DMS153 treated with DMSO at 0.1 percent for 48 hours (cell line): Measurements from ENCODE around the gene SERPINB3.
"Not testable (repeated sequence)": the region's sequence is repeated elsewhere in the genome, so short reads cannot be mapped to it uniquely, and the experiment has no call there.

Experiments
- DNase-seq: peaks from one replicate; lab custom pipeline; 2025; ENCODE audit not compliant: unreplicated experiment; lab: John Stamatoyannopoulos, UW

The SERPINB3 gene

DNA sequence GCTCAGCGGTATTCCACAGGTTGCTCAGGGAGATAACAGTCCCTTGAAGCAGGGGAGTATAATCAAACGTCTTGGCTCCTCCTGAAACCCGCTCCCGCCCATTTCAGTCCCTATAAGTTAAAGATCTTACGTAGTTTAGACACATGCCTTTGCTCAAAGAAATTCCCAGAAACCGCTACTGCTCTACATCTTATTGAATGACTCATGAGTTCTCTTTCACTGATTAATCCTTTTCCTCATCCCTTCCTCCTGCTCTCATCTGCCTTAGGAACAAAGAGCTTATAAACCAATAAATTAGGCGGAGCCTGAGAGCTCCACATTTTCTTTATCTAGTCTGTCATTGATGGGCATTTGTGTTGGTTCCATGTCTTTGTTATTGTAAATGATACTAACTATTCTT is 13.5 kb downstream of the SERPINB3 start:
- no peak for DNase-seq

DNA sequence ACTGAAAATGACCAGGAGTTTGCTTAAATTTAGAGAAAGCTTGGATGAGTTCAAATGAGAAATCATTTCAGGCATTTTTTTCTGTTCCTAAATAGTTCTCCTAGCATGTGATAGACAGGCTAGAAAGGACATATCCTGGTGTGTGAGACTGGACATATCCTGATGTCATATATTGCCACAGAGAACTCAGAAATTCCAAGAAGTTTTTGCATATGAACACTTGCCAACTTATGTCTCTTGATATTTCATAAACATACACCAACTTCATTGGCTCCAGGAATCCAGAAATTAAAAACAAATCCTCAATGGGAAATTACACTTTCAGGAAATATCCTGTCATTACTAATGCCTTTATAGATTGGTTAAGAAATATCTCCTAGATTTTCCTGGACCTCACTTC is 14.8 kb downstream of the SERPINB3 start:
- no peak for DNase-seq

DNA sequence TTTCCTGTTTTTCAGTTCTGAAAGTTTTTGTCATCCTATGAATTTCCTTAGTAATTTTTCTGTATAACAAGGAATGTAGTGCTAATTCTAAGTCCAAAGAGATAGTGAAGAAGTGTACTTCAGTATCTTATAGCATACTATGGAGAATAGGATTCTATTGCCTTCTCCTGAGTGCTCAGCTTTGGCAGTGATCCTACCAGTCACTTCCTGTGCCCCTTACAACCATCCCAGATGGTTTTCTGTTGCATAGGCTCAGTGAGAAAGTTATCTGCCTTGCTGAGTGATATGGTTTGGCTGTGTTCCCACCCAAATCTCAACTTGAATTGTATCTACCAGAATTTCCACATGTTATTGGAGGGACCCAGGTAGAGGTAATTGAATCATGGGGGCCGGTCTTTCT is 17.0 kb downstream of the SERPINB3 start:
- not testable (repeated sequence) for DNase-seq

DNA sequence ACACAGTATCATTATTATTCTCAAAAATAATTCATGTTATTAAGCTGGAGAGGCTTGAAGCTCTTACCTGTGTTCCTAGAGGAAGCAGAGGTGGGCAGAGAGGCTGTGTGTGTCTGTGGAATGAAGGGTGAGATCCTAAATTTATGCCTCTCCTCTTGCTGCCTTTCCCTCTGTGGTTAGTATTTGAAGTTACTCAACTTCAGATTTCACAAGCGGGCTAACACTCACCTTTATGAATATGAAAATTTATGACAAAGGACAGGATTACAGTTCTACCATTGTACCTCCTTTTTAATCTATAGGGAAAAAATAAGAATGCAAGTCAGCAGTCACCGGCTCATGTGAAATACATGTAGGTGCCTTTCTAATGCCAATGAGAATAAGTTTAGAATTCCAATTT is 17.6 kb downstream of the SERPINB3 start, which contains the start of gene SERPINB4:
SERPINB4 (minus strand) TSS at position 115 of the 400 bp plus-strand sequence. CDS start 679 bp downstream, outside the sequence.
- not testable (repeated sequence) for DNase-seq

DNA sequence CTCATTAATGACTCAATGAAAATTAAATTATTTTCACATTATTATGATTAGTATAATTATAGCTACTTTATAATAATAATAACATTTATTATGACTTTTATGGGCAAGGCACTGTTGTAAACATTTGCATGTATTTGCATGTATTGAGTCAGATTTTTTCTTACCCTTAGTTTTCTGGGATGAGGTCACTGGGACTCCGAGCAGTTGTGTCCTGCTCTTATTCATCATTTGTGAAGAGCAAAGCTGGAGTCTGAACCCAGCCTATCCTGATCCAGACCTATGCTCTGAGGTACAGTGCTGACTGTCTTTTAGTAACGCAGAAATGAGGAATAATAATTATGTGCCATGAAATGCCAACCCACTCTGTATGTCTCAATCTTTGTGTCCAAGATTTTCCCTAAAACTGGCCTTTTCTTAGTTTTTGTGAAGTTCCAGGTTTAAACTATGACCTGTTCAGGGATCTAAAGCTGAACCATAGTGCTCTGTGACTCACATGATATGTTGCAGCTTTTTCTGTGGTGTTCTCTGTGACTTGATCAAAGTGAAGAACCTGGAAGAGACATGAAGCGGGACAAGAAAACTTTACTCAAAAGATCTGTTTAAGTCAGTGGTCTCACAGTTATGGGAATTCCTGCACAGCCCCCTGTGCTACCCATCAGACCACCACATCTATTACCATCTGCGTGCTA is 18.9 kb downstream of the SERPINB3 start:
- not testable (repeated sequence) for DNase-seq

DNA sequence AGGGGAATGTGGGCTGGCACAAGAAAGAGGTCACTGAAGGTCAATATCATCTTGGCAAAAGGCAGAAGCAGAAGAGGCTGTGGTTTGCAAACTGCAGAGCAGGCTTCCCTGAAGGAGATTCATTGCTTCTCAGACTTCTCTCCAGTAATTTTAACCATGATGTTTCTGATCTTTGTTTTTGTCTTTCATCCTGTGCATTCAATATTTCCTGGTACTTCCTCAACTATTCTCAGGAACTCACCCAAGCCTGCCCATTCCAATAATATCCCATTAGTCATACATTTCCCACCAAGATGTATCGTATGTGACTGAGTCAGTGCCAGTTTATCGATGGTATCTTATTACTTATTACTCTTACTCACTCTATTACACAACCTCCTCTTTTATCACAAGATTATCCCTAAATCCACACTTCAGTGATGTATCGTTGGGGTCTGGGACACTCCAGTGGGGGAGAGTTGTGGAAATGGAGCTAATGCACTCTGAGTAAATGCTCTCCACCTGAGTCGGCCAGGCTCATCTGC is 20.5 kb downstream of the SERPINB3 start:
- DNase-seq, result not testable (repeated sequence)

DNA sequence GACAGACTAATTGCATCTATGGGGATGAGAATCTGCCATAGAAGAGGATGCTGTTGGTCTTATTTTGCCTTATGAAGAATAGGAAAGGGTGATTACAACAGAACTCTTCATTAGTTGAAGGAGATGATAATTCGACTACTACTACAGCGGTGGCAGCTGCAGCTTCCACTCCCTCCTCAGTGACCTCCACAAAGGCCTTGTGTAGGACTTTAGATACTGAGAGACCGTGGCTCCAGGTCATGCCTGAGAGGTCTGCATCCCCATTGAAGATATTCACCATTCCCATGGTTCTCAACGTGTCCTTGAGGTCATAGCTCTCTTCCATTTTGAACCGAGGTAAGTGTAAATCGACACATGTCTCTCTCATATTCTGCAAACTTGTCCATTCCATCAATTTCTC is 24.0 kb downstream of the SERPINB3 start:
- no peak for DNase-seq

DNA sequence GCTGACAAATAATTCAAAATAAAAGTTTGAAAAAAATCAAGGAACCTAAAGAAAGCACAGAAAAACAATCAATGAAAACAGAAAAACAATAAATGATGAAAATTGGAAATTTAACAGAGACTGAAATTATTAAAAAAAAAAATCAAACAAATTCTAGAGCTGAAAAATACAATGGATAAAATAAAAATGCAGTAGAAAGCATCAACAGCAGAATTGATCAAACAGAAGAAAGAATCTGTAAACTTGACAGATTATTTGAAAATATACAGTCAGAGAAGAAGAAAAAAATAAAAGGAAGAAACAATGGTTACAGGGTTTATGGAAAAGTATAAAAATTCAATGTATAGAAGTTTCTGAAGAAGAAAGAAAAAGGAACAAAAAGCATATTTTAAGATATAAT is 33.9 kb downstream of the SERPINB3 start:
- no peak for DNase-seq

DNA sequence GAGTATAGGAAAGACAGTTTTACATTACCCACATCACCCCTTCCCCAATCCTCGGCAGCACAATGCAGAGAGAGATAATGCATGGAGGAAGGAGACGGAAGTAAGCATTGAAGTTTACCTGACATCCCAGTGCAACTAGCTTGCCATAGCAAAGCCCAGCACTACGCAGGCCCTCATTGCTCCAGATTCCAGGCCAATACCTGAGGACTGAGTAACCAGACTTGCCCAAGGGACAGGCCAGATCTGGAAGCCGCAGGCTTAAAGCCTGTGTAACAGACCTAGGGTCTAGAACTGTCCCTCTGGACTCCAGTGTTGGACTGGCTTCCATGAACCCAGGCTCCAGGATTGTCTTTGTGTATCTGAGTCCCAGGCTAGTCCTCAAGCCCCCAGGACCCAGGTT is 35.3 kb downstream of the SERPINB3 start:
- DNase-seq, result no peak

DNA sequence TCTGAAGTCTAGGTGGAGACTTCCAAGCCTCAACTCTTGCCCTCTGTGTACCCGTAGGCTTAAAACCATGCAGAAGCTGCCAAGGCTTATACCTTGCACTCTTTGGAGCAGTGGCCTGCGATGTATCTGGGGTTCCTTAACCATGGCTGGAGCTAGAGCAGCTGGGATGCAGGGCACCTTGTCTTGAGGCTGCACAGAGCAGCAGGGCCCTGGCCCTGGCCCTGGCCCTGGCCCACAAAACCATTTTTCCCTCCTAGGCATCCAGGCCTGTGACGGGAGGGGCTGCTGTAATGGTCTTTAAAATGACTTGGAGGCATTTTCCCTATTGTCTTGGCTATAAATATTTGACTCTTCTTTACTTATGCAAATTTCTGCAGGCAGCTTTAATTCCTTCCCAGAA is 36.8 kb downstream of the SERPINB3 start:
- no peak for DNase-seq

DNA sequence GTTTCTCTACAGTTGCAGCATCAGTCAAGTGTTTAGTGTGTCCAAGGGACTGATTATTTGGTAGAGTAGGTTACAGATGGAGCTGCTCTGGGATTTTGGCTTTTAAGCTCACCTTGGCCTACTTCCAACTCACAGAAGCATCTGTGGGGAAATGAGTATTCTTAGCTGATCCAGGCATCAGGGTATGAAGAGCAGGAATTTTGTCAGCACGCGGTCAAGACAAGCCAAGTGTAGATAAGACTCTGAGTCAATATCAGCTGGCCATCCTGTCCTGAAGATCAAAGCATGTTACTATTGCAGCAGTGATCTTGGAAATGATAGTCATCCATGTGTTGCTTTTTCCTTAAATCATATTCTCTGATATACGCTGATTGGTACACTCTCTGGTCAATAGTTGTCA is 42.0 kb downstream of the SERPINB3 start:
- no peak for DNase-seq

DNA sequence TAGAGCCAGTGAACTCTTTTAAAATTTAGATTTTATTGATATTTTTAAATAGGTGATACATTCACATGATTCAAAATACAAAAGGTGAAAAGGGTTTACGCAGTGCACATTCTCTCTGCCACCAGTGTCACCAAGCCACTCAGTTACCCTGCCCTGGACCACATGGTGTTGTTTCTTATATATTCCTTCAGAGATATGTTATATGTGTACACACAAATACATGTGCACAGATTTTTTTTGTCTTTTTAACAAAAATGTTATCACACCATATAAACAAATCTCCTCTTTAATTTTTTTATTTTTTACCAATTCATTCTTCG is 43.8 kb downstream of the SERPINB3 start:
- no peak for DNase-seq

DNA sequence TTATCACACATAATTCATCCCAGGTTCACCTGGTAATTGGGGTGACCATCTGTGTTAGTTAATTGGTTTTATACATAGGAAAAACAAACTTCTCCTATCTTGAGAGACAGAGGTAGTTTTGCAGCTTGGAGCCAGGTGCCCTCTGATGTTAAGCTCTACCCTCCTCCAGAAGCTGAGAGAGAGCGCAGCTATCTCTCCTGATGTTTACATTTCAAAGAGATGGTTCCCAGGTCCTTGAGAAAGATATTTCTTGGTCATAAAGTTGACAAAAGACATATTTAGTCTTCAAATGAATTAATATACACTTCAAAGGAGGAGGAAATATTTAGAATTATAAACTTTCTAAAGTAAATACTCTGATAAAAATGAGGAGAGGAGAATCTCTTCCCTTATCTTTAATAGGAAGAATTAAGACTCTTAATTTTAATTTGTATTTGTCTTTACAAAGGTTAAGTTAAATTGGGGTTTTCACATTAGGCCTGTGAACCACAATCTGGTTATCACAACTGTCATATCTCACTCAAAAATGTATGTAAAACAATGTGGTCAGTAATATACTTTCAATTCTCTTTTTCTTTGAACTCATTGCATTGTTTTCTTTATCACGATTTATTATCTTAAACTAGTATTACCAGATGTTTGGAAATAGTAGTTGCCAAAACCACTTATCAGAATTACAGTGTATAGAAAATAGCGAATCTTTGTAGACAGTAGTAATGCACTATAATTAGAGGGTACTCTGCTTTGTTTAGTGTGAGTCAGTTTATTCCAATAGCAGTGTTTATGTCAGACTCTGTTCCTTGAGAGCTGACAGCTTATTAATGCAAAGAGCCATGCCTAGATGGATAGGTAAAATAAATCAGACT is 44.4 kb downstream of the SERPINB3 start:
- peak; percentile 16 for DNase-seq

DNA sequence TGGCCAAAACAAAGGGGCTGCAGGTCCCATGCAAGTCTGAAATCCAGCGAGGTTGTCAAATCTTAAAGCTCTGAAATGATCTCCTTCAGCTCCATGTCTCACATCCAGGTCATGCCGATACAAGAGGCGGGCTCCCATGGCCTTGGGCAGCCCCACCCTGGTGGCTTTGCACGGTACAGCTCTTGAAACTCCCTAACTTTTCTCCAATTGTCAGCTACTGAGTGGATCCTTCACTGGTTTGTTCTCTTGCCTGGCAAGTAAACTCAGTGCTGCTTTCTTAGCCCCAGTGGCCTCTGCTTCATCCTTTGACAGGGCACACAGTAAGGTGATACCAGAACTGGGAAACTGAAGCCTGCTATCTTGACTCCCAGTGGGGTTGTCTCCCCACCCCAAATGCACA is 48.3 kb downstream of the SERPINB3 start:
- no peak for DNase-seq

DNA sequence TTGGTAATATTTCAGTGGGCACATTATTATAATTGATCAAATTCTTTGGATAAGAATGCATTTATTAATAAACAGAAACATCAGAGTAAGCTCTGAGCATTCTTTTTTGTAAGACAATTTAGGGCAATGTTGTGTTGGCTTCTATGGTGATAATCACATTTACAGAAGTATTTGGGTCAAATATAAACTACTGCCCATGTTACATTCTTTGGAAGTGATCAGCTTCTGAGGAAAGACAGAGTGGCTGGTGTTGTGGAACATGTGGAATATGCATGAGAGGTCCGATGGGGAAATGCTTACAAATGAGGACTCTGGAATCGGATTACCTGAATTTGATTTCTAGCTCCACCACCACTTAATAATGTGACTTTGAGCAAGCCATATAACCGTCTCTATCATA is 55.2 kb downstream of the SERPINB3 start:
- no peak for DNase-seq
